ENCODE results near the gene LRRC39. TPM values are rescaled to one million over a fixed set of nuclear protein-coding genes. Genes with fewer than 3 reads are reported as not detected.

Gene LRRC39
- total RNA-seq, 4 donors from 2014 or later = 0.69 to 1.6 (median 0.78) TPM; not detected in 1

- 80 to 90% methylated on average over 3 of the region's 3 CpGs for WGBS, 2 donors (ENCODE audit: low coverage in 1 of 2)
- H3K36me3 ChIP-seq = peaks cover 6 to 100% of the 10 kb centered on the region in 2 donors
Measured at GRCh38 chr1:100142343-100142742, 35.7 kb downstream of the LRRC39 start.

DNA sequence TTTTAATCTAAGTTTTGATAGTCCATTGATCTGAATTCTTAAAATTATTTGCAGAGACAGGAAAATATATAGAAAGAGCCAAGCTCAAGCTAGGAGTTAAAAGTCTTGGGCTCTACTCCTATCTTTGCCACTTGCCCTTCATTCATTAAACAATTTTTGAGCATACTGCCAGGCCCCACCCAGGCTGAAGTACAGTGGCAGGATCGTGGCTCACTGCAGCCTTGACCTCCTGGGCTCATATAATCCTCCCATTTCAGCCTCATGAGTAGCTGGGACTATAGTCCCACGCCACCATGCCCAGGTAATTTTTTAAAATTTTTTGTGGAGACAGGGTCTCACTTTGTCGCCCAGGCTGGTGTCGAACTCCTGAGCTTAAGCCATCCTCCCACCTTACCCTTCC is 36.9 kb downstream of the LRRC39 start:
- WGBS, 2 donors (ENCODE audit: low coverage in 1 of 2) = 93 to 94% methylated on average over 2 to 4 of the region's 4 CpGs
- no peaks in the 10 kb centered on the region for H3K27me3 ChIP-seq
- H3K9me3 ChIP-seq = no peaks in the 10 kb centered on the region
- TF ChIP-seq POLR2AphosphoS5 (IDR thresholded peaks at IDR 0.05) (no peak), EP300 (IDR thresholded peaks at IDR 0.05) (no peak), POLR2A (IDR thresholded peaks at IDR 0.05) (no peak)
- TF ChIP-seq, protein P1, sequence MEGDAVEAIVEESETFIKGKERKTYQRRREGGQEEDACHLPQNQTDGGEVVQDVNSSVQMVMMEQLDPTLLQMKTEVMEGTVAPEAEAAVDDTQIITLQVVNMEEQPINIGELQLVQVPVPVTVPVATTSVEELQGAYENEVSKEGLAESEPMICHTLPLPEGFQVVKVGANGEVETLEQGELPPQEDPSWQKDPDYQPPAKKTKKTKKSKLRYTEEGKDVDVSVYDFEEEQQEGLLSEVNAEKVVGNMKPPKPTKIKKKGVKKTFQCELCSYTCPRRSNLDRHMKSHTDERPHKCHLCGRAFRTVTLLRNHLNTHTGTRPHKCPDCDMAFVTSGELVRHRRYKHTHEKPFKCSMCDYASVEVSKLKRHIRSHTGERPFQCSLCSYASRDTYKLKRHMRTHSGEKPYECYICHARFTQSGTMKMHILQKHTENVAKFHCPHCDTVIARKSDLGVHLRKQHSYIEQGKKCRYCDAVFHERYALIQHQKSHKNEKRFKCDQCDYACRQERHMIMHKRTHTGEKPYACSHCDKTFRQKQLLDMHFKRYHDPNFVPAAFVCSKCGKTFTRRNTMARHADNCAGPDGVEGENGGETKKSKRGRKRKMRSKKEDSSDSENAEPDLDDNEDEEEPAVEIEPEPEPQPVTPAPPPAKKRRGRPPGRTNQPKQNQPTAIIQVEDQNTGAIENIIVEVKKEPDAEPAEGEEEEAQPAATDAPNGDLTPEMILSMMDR (IDR thresholded peaks at IDR 0.05) = no peak
- no peak overlapping the region for H3K4me3 ChIP-seq
- no peaks in the 10 kb centered on the region for H3K4me1 ChIP-seq
- ATAC-seq = no peak
- H3K36me3 ChIP-seq = peaks cover 6 to 94% of the 10 kb centered on the region in 2 donors
- no peak overlapping the region for H3K27ac ChIP-seq

More at GRCh38 chr1:100142343-100142742, 35.7 kb downstream of the LRRC39 start:
- Histone ChIP-seq H3K27me3 (no peaks in the 10 kb centered on the region), H3K4me3 (no peak overlapping the region), H3K9me3 (no peaks in the 10 kb centered on the region), H3K27ac (no peak overlapping the region), H3K4me1 (no peaks in the 10 kb centered on the region)
- ATAC-seq = no peak
- TF ChIP-seq POLR2A (IDR thresholded peaks at IDR 0.05) (no peak), POLR2AphosphoS5 (IDR thresholded peaks at IDR 0.05) (no peak), EP300 (IDR thresholded peaks at IDR 0.05) (no peak)
- TF ChIP-seq, protein P1 (IDR thresholded peaks at IDR 0.05) = no peak

DNA sequence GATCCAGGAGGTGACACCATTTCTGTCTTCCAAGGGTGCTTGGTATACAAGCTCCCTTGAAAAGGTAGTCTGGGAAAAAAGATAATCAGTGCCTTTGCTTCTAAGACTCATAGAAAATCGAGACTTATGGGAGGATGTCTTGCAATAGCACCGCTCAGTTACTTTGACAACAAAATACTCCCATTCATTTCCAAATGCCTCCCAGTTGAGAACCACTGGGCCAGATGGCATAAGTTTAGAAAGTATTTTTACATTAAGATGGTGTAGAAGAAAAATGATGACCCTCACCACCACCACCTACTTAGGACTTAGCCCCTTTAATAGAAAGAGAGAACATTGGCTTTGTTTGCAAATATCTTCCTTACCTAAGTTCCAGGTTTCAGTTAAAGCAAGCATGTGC is 40.5 kb downstream of the LRRC39 start:
- Histone ChIP-seq H3K9me3 (no peaks in the 10 kb centered on the region), H3K27ac (no peak overlapping the region), H3K4me1 (peaks cover 0 to 28% (median 4%) of the 10 kb centered on the region in 3 donors), H3K27me3 (no peaks in the 10 kb centered on the region), H3K36me3 (peaks cover 6 to 58% of the 10 kb centered on the region in 2 donors), H3K4me3 (no peak overlapping the region)
- no peak for ATAC-seq
- 92 to 100% methylated on average over 2 of the region's 2 CpGs for WGBS, 2 donors (ENCODE audit: low coverage in 1 of 2)
- TF ChIP-seq EP300 (IDR thresholded peaks at IDR 0.05) (no peak), POLR2AphosphoS5 (IDR thresholded peaks at IDR 0.05) (no peak), POLR2A (IDR thresholded peaks at IDR 0.05) (no peak)
- TF ChIP-seq, protein P1 (IDR thresholded peaks at IDR 0.05) = no peak

- TF ChIP-seq EP300 (IDR thresholded peaks at IDR 0.05) (no peak), POLR2A (IDR thresholded peaks at IDR 0.05) (no peak), POLR2AphosphoS5 (IDR thresholded peaks at IDR 0.05) (no peak)
- TF ChIP-seq, protein P1 (IDR thresholded peaks at IDR 0.05) = no peak
- no peaks in the 10 kb centered on the region for H3K27me3 ChIP-seq
Measured at GRCh38 chr1:100134872-100135271, 43.2 kb downstream of the LRRC39 start.

More at GRCh38 chr1:100134872-100135271, 43.2 kb downstream of the LRRC39 start:
- peaks cover 2 to 31% of the 10 kb centered on the region in 2 donors for H3K36me3 ChIP-seq
- H3K4me3 ChIP-seq = no peak overlapping the region
- peaks cover 0 to 47% (median 4%) of the 10 kb centered on the region in 3 donors for H3K4me1 ChIP-seq
- ATAC-seq = no peak
- no peaks in the 10 kb centered on the region for H3K9me3 ChIP-seq
- H3K27ac ChIP-seq = no peak overlapping the region
- WGBS, 2 donors (ENCODE audit: low coverage in 1 of 2) = 58 to 71% methylated on average over 2 to 3 of the region's 3 CpGs
